GM19328 (cell line): Measurements from ENCODE around the gene FRS2.
"Not testable (repeated sequence)": the region's sequence is repeated elsewhere in the genome, so short reads cannot be mapped to it uniquely, and the experiment has no call there.

ENCODE experiments used
- ATAC-seq: cut with Tn5 transposase; IDR thresholded peaks from one replicate; pipeline ENCODE4 v1.9.1; 2021; ENCODE audit warnings: mild to moderate bottlenecking, moderate library complexity; ENCODE audit not compliant: unreplicated experiment

The FRS2 gene

GRCh38 chr12:69470189-69471075, at the start of gene FRS2:
Gene FRS2, plus strand, starts transcription at chr12:69470388. Its CDS starts 98,643 bp downstream, at chr12:69569031.
- peak; percentile 96 for ATAC-seq

- no peak for ATAC-seq
Observed at GRCh38 chr12:69421548-69421947, 48.6 kb upstream of the FRS2 start.

GRCh38 chr12:69423037-69423905, 46.9 kb upstream of the FRS2 start:
- ATAC-seq = no peak

GRCh38 chr12:69425417-69425816, 44.8 kb upstream of the FRS2 start:
- no peak for ATAC-seq

GRCh38 chr12:69428351-69429073, 41.7 kb upstream of the FRS2 start:
- ATAC-seq = no peak

- ATAC-seq = no peak
Observed at GRCh38 chr12:69430942-69431590, 39.1 kb upstream of the FRS2 start.

- ATAC-seq = no peak
Observed at GRCh38 chr12:69431591-69432222, 38.5 kb upstream of the FRS2 start.

- ATAC-seq = no peak
Observed at GRCh38 chr12:69433653-69434052, 36.5 kb upstream of the FRS2 start.

- ATAC-seq = no peak
Observed at GRCh38 chr12:69435644-69436043, 34.5 kb upstream of the FRS2 start.

- ATAC-seq = no peak
Observed at GRCh38 chr12:69437073-69437472, 33.1 kb upstream of the FRS2 start.

GRCh38 chr12:69438539-69438938, 31.6 kb upstream of the FRS2 start:
- ATAC-seq = no peak

GRCh38 chr12:69440016-69440415, 30.2 kb upstream of the FRS2 start:
- no peak for ATAC-seq

GRCh38 chr12:69440886-69441285, 29.3 kb upstream of the FRS2 start:
- no peak for ATAC-seq

- ATAC-seq = no peak
Observed at GRCh38 chr12:69442894-69443293, 27.3 kb upstream of the FRS2 start.

GRCh38 chr12:69443916-69444315, 26.3 kb upstream of the FRS2 start:
- no peak for ATAC-seq

GRCh38 chr12:69447892-69448291, 22.3 kb upstream of the FRS2 start:
- ATAC-seq = no peak

- ATAC-seq = not testable (repeated sequence)
Observed at GRCh38 chr12:69452598-69453132, 17.5 kb upstream of the FRS2 start.

GRCh38 chr12:69456239-69456638, 13.9 kb upstream of the FRS2 start:
- no peak for ATAC-seq

GRCh38 chr12:69457433-69457832, 12.8 kb upstream of the FRS2 start:
- no peak for ATAC-seq

- no peak for ATAC-seq
Observed at GRCh38 chr12:69459477-69459876, 10.7 kb upstream of the FRS2 start.
